GM18507 (cell line): ENCODE data around the gene BCAS3.

ENCODE experiments used
- DNase-seq: peaks from one replicate; pipeline ENCODE4 v3.0.0; 2011; ENCODE audit warnings: low read depth; ENCODE audit not compliant: insufficient read length; ENCODE audit errors: extremely low spot score
- FAIRE-seq: peaks from 2 replicates; lab custom pipeline; 2011; peaks lifted over from hg19 to GRCh38; lab: Jason Lieb, UNC

BCAS3 gene

DNA sequence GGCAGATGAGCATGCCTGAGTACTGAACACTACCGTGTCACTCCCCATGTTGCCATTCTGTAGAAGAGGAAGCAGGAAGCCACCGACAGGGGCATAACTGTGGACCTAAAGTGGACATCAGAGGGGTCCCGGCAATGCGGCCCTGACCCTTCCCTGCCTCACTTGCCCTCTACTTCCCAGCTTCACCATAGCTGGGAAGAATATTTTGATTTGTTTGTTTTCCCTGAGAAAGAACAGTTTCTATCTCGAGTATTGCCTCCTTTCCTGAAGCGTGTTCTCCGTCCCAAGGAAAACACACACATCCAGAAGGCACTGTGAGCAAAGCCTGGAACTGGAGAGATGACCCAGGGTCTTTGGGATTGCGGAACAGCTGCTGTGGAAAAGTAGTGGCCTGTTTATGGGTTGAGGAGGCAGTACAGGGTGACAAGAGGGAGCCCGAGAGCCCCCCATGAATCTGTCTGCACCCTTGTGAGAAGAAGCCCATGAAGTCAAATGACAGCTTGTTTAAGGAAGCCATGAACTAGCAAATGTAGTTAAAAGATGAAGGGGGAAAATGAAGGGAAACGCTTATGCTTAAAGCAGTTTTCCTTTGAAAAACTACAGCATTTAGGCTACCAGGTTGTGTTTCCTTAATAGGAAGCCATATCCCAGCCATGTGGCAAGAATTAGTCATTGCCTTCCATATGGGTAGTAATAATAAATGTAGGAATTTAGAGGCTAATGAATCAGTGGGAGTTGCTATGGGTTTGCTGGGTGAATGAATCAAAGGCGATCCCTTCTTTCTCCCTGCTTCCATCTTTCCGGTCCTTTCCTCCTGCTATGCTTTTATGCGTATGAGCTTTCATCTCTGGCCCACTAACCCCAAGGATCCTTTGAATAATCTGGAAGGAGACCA, 632.0 kb downstream of the BCAS3 start:
- DNase-seq: no peak
- FAIRE-seq: no peak

DNA sequence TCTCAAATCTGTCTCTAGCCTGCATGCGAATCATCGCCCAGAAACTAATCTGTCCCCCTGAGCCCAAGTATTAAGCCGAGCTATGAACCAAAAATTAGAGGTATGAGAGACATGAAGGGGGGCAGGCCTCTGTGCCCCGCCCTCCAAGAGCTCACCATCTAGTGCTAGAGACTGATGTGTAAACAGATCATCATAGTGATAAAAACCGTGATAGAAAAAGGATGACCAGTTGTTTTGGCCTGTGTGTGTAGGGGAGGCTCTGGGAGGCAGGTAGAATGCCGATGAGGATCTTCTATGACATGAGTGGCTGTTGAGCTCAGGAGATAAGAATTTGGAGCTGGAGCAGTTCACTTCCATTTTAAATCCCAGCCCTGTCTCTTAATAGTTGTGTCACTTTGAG, 632.9 kb downstream of the BCAS3 start:
- FAIRE-seq: no peak

DNA sequence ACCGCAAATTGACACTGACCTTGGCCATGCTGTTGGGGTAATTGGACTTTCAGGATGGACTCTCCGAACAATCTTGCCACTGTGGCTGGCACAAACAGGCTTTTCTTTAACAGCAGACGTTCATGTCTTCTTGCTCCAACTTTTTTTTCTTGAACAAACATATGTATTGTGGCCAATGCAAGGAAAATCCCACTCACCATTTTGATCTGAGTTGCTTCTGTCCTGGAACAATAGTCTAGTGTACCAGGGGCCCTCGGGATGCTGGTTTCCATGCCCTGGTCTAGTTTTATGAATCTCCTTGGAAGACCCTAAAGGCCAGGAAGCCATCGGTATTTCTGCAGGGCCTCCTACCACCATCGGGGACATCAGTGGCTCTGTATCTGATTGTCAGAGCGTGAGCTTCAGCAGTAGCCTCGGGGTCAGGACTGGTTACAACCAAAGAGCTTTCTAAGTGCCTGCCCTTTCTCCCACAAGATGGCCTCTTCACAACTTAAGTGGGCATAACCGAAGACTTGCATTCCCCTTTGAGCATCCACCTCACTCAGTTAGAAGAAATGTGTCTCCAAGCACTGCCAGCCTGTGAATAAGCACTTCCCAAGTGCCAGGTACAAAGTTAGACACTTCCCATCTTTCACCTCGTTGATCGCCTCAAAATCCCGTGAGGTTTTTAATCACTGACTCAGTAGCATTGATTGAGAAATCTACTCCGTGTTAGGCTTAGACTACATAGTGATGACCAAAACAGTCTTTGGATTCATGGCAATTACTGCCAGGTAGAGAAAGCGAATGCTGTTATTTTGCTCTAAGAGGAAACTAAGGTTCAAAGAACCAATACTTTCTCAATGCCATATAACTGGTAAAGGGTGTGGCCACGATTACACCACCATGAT, 635.0 kb downstream of the BCAS3 start:
- no peak for DNase-seq
- no peak for FAIRE-seq

More for the DNA sequence above, 632.9 kb downstream of the BCAS3 start:
- DNase-seq: no peak

DNA sequence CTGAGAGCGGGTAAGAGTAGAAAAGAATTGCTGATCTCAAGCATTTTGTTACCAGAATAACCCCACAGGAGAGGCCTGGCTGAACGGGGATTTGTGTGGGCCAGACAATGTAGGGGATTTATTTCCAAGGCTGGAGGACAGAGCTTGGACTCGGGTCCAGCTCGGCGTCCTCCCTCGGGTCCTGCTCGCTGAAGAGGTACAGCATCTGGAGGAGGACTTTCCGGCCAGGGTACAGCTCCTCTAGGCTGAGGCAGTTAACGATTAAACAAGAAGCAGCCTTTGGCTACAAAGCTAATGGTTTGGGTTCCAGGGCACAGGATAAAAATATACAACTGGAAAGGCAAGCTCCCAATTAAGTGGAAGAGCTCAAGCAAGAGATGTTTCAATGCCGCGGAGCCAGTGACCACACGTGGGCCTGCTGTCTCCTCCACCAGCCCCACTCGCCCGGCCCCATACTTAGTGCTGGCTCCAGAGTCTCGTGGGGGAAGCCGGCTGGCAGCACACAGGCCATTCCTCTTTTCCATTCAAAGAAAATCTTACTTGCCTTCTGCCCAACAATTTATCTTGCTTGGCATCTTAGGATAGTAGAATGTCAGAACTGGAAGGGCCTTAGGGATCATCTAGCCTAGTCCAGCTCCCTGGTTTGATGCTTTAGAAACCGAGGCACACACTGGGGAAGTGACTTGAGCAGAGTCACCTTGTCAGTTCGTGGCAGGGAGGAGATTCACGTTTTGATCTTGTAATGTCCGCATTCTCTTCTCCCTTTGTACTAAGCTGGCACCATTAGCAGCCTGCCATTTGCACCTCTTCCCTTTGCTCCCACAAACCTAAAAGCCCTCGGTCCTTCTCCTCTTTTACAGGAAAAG, 636.0 kb downstream of the BCAS3 start:
- DNase-seq: no peak
- no peak for FAIRE-seq

DNA sequence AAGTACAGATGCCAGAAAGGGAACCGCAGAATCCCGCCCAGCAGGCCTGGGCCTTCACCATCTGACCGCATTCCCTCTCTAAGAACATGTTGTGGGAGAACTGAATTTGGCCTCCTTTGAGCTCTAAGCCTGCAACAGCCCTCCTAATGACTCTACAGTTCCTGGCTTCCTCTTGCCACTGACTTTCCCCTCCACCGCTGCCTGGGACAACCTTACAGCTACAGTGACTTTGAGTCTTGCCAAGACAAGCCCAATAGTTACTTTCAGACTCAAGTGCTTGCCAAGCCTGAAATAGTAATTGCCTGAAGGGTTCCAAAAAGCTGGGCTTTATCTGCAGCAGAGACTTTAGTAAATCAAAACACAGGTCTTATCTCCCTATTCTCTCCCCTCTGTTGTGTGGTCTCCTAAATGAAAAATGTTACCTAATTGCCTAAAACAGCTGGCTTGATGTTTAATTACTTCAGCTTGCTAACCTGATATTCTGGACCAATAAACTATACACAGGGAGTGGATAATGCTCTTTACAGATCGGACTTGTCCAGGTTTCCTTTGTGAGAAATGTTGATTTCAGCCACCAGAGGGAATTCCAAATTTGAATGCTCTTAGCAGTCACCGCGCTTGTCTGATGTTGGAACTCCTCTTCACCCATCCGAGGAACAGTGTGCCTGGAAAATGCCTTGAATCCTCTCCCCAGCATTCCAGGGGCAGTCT, 636.9 kb downstream of the BCAS3 start:
- FAIRE-seq (no peak), DNase-seq (no peak)

DNA sequence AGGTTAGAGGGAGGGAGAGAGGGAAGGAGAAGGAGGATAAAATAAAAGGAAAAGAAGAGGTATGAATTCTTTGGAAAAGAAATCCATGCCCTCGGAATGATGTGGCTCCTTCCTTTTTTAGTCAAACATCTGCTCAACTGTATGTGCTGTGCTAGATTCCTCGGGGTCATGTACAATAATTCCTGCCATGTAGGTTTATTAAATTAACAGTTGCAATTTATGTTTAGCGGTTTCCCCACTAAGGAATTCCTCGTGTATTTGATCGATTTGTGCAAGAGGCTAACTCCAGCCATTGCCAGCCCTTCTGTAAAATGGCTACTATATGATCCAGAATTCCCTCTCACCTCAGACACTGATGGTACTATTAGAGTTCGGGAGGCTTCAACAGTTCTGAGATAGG, 639.0 kb downstream of the BCAS3 start:
- no peak for FAIRE-seq
- DNase-seq: no peak

DNA sequence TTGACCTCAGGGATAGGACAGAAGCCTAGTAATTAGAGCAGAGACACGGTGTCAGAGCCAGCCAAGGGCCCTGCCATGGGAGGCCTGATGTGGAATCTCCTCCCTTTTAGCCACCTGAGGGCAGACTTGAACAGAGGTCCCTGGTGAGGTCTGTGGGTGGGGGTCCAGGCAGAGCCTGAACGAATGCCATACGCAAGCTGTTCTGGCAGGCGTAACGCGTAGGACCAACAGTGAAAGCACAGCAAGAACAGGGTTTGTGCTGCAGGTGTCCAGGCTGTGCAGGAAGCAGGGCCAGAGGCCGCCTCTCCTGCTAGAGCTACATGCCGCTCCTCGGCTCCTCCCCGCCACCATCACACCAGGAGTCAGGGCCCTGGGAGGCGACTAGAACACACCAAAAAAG, 640.1 kb downstream of the BCAS3 start:
- FAIRE-seq: no peak
- DNase-seq: no peak

DNA sequence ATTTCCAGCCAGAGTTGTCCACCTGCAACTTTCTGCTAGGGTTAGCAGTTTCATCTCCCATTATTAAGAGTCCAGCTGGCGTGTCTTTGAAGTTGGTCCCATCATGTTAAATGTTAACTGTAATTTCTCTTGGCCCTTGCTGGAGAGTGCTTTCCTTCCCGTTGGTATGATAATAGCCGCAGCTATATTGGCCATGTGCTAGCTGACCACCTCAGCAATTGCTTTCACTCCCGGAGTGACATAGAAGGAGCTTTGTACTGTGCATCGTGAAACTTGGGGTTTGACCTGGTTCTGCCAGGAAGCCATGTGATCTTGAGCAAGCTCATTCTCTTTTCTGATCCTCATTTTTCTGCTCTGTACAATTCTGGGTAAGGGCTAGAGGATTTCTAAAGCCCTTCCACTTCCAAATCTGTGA, 641.0 kb downstream of the BCAS3 start:
- no peak for DNase-seq
- FAIRE-seq: no peak

DNA sequence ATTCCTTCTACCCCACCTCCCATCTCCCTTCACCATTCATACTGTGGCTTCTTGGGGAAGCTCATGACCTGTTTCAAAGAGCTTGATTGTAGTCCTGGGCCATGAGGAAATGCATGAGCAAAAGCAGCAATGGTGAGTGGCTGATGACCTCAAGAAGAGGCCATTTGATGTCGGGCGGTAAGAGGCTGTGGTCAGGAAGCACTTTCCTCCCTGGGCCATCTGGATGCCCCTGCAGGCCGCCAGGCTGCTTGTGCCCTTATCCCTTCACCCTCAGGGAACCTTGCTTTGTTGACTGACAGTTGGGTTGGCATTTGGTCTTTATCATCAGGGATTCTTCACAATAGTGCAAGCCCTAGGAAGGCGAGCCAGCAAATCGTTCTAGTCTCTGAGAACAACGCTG, 643.7 kb downstream of the BCAS3 start:
- DNase-seq (no peak), FAIRE-seq (no peak)

DNA sequence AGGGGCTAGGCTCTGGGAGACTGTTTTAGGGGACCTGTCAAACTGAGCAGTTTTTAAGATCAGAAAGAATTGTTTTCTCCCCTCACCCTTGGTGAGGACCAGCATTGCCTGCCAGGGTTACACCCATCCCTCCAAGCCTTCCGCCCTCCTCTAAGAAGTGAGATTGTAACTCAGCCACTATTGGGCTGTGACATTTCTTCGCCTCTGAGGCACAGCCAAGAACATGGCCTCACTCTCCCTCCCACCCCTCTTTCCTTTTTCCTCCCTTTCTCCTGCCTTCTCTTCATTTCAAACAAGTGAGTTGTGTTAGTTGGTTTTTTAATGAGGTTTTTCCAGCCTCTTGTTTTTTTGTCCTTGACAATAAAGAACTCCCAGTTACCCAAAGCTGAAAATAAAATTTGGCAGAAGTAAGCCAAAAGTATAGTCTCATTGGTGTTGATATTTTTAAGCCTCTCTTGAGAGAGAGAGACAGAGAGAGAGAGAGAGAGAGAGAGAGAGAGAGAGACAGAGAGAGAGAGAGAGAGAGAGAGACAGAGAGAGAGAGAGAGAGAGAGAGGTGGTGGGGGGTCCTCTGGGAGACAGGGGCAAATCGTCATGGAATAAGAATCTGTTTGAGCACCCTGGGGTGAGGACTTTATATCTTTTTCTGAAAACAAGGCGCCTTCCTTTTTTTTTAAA, 644.8 kb downstream of the BCAS3 start:
- DNase-seq: no peak
- no peak for FAIRE-seq

DNA sequence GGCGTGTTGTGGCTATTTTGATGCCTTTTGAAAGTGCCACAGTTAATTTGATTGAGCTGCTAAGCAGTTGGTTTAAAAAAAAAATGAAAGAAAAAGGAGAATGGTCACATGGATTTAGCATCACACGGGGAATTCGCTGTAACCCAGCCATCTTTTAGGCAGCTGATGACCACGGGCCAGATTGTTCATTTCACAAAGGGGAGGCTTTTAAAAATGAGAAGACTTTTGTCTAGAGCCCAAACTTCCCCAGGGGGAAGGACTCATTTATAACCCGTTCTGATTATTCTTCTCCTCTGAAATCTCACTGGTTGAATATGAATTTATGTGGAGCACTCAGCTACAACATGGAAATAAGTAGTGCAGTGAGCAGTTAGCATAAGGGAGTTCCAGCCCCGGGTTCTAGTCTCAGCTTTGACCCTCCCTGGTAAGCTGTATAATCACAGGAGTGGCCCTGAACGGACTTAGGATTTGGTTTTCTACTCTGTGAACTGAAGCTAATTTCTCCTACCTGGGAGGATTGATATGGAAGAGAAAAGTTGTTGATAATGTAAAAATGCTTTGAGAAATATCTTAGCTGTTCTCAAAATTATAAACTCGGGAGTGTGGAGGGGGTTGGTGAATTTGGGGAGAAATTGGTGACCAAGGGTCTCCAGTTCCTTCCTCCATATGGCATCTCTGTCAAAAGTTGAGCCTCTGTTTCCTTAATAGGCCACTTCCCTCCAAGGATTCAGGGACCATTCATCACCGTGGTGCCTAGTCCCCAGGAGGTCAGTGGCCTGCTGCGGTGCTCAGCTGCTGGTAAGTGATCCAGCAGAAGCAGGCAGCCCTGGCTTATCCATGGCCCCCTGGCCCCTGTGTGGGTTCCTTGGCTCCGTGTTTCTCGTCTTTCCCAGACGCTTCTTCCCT, 645.6 kb downstream of the BCAS3 start:
- DNase-seq (no peak), FAIRE-seq (no peak)

DNA sequence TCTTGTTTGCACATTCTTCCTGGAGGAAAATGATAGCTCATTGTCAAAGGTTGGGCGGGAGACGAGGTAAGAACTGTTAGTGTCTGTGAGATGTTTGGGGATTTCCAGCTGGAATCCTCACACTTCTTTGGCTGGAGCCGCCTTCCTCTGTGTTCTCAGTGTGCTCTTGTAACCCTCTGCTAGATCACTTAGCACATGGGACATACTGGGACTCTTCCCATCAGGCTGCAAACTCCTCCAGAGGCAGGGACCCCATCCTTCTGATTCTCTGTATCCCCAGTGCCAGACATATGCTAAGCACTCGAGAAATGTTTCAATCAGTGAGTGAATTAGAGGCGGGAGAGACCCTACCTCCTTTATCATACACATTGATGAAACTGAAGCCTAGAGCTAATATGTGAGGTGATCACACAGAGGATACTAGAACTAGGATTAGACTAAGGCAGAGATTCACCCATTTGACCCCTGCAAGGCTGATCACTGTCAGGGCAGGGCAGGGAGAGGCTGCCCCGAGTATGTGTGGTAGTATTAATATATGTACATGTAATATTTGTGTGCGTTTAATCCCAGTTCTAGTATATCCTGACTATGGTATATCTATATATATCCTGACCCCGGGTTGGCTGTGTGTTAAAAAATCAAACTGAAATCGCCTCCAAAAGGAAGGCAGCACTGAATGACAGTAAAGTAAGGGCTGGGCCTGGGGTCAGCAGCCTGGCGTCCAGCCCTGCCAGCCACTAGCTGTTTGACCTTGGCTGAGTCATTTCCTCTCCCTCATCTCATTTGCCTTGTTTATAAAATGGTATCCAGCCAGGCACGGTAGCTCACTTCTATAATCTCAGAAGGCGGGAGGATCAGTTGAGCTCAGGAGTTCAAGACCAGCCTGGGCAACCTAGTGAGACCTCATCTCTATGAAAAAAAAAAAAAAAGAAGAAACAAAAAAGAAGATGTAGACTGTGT, 646.5 kb downstream of the BCAS3 start:
- DNase-seq: no peak
- FAIRE-seq: no peak

DNA sequence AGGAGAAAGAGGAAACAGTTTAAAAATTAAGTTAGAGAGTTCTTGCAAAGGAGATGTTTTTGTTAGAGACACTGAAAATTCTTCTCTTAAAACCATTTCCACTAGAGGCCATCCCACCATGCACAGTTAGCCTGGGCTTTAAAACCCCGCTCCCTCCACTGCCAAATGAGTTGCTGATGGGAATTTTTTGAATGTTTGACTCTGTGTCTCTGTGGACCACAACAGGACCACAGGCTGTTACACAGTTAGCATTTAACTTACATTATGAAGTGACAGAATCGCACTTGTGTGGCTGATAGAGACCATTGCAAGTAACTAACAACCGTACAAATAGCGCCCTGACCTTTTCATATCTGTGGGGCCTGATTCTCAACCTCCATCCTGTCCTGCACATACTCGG, 647.3 kb downstream of the BCAS3 start:
- DNase-seq (no peak), FAIRE-seq (no peak)

DNA sequence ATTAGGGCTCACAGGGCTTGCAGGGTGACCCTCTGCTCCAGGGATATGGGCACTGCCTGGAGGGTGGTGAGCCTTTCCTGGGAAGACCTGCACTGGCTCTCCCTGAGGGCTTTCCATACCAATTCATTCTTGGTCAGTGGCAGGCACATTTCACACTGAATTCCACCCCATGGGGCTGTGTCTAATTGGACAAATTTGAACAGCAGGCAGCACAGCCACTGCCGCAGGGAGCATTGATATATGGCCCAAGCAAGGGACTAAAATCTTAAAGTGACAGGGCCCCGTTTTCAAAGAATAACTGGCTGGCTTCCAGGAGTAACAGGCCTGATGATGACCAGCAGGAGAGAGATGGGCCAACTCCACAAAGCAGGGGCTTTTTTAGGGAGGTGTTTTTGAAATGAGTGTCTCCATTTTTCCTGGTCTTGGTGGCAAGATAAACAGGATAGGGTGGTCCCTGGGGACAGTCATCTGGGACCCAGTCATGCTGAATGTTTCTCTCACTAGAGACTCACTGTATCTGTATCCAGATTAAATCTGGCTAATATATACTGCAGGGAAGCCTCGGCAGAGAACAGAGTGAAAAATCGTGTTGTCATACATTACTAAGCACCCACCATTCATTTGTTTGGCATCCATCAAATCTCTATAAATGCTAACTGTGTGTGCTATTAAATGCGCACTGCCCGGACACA, 647.9 kb downstream of the BCAS3 start:
- DNase-seq (no peak), FAIRE-seq (no peak)

DNA sequence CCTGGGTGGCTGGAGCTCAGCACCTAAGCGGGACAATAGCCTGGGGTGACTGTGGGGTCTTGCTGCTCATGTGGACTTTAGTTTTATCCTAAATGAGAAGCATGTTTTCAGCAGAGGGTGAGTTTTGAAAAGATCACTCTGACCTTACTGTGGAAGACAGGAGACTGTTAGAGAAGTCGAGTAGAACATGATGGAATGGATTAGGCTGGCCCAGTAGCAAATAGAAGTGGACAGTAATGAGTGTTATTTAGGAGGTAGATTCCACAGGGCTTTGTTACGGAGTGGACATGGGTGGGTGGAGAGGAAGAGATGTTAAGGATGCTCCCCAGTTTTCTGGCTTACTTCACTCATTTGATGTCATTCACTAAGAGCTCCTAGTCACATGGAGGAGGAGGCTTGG, 648.7 kb downstream of the BCAS3 start:
- FAIRE-seq (no peak), DNase-seq (no peak)

DNA sequence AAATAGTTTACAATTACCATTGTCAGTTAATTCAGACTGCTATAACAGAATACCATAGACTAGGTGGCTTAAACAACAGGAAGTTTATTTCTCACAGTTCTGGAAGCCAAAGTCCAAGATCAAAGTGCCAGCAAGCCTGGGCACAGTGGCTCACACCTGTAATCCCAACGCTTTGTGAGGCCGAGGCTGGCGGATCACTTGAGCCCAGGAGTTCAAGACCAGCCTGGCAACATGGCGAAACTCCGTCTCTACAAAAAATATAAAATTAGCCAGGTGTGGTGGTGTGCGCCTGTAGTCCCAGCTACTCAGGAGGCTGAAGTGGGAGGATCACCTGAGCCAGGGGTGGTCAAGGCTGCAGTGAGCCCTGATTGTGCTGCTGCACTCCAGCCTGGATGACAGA, 650.7 kb downstream of the BCAS3 start:
- no peak for FAIRE-seq

More for the DNA sequence above, 650.7 kb downstream of the BCAS3 start:
- no peak for DNase-seq
